ELF-1 (cell line): Measurements from ENCODE around the gene ATP8A1.

Source experiments
- DNase-seq: peaks from one replicate; pipeline ENCODE4 v3.0.0-alpha.2; 2016; ENCODE audit warnings: low read depth, low spot score

Gene ATP8A1

GRCh38 chr4:42649870-42650269, 7.0 kb downstream of the ATP8A1 start:
- DNase-seq = no peak

- DNase-seq = no peak
Observed at GRCh38 chr4:42646999-42647541, 9.8 kb downstream of the ATP8A1 start.

GRCh38 chr4:42646013-42646784, 10.7 kb downstream of the ATP8A1 start:
- no peak for DNase-seq

GRCh38 chr4:42644897-42645296, 12.0 kb downstream of the ATP8A1 start:
- no peak for DNase-seq

GRCh38 chr4:42643685-42644084, 13.2 kb downstream of the ATP8A1 start:
- DNase-seq = no peak

GRCh38 chr4:42642845-42643615, 13.9 kb downstream of the ATP8A1 start:
- no peak for DNase-seq

GRCh38 chr4:42642101-42642797, 14.7 kb downstream of the ATP8A1 start:
- no peak for DNase-seq

- no peak for DNase-seq
Observed at GRCh38 chr4:42641656-42642055, 15.2 kb downstream of the ATP8A1 start.

- no peak for DNase-seq
Observed at GRCh38 chr4:42641161-42641560, 15.7 kb downstream of the ATP8A1 start.

GRCh38 chr4:42640613-42641012, 16.3 kb downstream of the ATP8A1 start:
- DNase-seq = no peak

GRCh38 chr4:42638993-42639392, 17.9 kb downstream of the ATP8A1 start:
- no peak for DNase-seq

GRCh38 chr4:42638321-42638720, 18.6 kb downstream of the ATP8A1 start:
- no peak for DNase-seq

GRCh38 chr4:42637867-42638266, 19.0 kb downstream of the ATP8A1 start:
- no peak for DNase-seq

GRCh38 chr4:42637104-42637503, 19.8 kb downstream of the ATP8A1 start:
- DNase-seq = no peak

GRCh38 chr4:42636645-42636949, 20.3 kb downstream of the ATP8A1 start:
- DNase-seq = no peak

- DNase-seq = no peak
Observed at GRCh38 chr4:42633605-42634388, 23.1 kb downstream of the ATP8A1 start.

GRCh38 chr4:42632653-42633382, 24.1 kb downstream of the ATP8A1 start:
- DNase-seq = no peak

GRCh38 chr4:42630908-42631307, 26.0 kb downstream of the ATP8A1 start:
- DNase-seq = no peak

- DNase-seq = no peak
Observed at GRCh38 chr4:42628740-42629139, 28.2 kb downstream of the ATP8A1 start.

- DNase-seq = no peak
Observed at GRCh38 chr4:42627885-42628646, 28.8 kb downstream of the ATP8A1 start.
